ENCODE results near the gene CDC42SE2.
"Not testable (repeated sequence)": the region's sequence is repeated elsewhere in the genome, so short reads cannot be mapped to it uniquely, and the experiment has no call there.

Gene CDC42SE2

GRCh38 chr5:131321066-131321465 is 57.2 kb downstream of the CDC42SE2 start:
- no peak for DNase-seq (ENCODE audit: low read depth)

DNA sequence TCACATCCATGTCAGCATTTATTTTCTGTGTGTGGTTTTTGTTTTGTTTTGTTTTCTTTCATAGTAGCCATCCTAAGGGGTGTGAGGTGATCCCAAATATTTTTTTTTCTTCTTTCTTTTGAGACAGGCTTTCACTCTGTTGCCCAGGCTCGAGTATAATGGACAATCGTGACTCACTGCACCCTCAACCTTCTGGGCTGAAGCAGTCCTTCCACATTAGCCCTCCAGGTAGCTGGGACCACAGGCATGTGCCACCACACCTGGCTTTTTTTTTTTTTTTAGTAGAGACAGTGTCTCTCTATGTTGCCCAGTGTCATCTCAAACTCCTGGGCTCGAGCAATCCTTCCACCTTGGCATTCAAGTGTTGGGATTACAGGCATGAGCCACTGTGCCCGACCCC is 59.1 kb downstream of the CDC42SE2 start:
- no peak for DNase-seq (ENCODE audit: low read depth)

GRCh38 chr5:131323378-131323777 is 59.5 kb downstream of the CDC42SE2 start:
- no peak for DNase-seq (ENCODE audit: low read depth)

- no peak for DNase-seq (ENCODE audit: low read depth)
Observed at GRCh38 chr5:131324303-131324702, 60.5 kb downstream of the CDC42SE2 start.

GRCh38 chr5:131328536-131329285 is 64.9 kb downstream of the CDC42SE2 start:
- DNase-seq (ENCODE audit: low read depth), result no peak

GRCh38 chr5:131329286-131329560 is 65.4 kb downstream of the CDC42SE2 start:
- no peak for DNase-seq (ENCODE audit: low read depth)

DNA sequence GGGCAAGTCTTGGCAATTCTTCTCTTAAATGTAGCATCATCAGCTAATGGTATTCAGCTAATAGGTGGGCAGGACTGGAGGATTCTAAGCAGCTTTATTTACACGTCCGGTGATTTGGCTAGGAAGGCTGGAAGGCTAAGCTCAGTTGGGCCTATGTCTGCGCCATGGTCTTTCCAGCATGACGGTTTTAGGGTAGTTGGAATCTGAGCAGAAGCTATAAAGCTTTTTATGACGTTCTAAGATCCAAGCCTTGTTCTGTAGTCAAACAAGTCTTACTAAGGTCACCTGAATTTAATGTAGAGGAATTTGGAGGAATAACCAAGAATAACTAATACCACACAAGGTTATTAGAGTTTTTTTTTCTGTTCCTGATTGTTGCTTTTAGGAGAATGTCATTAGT is 66.2 kb downstream of the CDC42SE2 start:
- no peak for DNase-seq (ENCODE audit: low read depth)

GRCh38 chr5:131335756-131336155 is 71.9 kb downstream of the CDC42SE2 start:
- not testable (repeated sequence) for DNase-seq (ENCODE audit: low read depth)

GRCh38 chr5:131336801-131337200 is 72.9 kb downstream of the CDC42SE2 start:
- not testable (repeated sequence) for DNase-seq (ENCODE audit: low read depth)

DNA sequence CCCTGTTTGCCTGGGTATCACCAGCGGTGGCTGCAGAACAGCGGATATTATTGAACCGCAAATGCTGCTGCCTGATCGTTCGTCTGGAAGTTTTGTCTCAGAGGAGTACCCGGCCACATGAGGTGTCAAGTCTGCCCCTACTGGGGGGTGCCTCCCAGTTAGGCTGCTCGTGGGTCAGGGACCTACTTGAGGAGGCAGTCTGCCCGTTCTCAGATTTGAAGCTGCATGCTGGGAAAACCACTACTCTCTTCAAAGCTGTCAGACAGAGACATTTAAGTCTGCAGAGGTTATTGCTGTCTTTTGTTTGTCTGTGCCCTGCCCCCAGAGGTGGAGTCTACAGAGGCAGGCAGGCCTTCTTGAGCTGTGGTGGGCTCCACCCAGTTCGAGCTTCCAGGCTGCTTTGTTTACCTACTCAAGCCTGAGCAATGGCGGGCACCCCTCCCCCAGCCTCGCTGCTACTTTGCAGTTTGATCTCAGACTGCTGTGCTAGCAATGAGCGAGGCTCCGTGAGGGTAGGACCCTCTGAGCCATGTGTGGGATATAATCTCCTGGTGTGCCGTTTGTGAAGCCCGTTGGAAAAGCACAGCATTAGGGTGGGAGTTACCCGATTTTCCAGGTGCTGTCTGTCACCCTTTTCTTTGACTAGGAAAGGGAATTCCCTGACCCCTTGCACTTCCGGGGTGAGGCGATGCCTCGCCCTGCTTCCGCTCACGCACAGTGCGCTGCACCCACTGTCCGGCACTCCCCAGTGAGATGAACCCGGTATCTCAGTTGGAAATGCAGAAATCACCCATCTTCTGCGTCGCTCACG is 73.6 kb downstream of the CDC42SE2 start:
- not testable (repeated sequence) for DNase-seq (ENCODE audit: low read depth)

DNA sequence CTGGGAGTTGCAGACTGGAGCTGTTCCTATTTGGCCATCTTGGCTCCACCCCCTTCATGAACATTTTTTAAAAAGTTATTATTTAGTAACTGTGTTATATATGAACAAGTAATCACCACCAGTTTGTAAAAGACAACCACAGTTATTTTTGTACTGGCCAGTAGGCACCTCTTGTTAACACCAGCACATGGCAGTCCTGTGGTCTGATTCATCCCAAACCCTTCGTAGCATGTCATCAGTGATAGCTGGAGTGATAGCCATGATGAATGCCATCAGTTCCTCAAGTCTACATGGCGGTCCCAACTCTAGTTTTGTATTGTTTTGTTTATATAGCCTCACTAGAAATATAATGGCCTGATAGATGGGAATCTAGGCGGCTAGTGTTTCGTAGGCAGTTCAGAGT is 74.2 kb downstream of the CDC42SE2 start:
- no peak for DNase-seq (ENCODE audit: low read depth)

GRCh38 chr5:131344288-131344687 is 80.4 kb downstream of the CDC42SE2 start:
- DNase-seq (ENCODE audit: low read depth), result not testable (repeated sequence)

- not testable (repeated sequence) for DNase-seq (ENCODE audit: low read depth)
Observed at GRCh38 chr5:131346204-131346603, 82.4 kb downstream of the CDC42SE2 start.

GRCh38 chr5:131353991-131354390 is 90.1 kb downstream of the CDC42SE2 start:
- DNase-seq (ENCODE audit: low read depth), result no peak

DNA sequence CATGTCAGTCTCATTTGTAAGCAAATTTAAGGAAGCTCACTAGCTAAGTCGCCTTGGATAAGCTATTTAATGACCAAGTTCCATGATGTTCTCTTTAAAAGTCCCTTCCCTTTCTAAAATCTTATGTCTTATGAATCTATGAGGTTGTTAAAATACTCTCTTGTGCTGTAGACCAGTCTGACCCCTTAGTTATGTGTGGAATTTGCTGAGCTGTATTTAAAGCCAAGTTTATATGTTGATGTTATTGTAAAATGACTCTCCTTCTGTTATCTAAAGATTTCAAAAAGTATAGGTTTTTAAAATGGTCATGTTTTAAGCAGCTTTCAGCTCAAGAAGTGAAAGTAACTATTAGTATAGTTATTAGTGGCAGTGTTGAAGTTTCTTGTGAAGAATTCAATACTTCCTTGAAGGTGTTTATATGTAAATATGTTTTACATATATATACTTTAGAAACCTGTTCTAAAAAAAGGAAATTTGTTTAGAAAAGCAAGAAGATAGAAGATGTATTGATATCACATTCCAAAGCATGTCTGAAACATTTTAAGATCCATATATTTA is 92.2 kb downstream of the CDC42SE2 start:
- no peak for DNase-seq (ENCODE audit: low read depth)

GRCh38 chr5:131356619-131357018 is 92.8 kb downstream of the CDC42SE2 start:
- DNase-seq (ENCODE audit: low read depth), result no peak

DNA sequence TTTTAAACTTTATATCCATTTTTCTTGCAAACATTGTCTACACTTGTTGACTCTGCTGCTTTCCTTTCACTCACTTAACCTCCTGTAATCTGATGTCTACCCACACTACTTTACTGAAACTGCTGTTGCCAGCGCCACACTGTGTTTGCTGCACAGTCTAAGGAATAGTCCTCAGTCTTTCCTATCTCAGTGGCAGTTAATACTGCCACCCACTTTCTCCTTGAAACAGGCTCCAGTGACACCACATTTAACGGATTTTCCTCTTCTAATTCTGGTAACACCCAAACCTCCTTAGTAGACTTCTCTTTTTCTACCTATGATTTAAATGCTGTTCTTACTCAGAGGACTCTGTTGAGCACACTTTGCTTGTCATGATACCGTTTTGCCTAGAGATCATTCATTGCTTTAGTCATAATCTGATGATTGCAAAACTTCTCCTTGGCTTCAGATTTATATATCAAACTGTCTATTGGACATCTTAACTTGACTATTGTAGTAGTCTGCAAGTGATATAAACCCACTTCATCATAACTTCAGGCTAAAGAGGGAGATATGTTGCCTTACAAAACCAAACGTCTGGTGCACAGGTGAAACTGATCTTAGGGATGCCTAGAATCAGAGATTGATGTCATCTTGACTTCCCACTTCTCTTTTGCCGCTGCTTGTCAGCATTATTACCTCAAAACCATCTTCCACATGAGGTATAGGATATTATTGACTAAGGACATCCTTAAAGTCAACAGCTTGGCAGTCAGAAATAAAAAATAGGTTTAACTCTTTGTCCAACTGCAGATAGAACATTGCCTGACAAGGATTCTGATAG is 94.1 kb downstream of the CDC42SE2 start:
- DNase-seq (ENCODE audit: low read depth), result no peak

GRCh38 chr5:131361677-131362315 is 97.9 kb downstream of the CDC42SE2 start:
- DNase-seq (ENCODE audit: low read depth), result no peak

DNA sequence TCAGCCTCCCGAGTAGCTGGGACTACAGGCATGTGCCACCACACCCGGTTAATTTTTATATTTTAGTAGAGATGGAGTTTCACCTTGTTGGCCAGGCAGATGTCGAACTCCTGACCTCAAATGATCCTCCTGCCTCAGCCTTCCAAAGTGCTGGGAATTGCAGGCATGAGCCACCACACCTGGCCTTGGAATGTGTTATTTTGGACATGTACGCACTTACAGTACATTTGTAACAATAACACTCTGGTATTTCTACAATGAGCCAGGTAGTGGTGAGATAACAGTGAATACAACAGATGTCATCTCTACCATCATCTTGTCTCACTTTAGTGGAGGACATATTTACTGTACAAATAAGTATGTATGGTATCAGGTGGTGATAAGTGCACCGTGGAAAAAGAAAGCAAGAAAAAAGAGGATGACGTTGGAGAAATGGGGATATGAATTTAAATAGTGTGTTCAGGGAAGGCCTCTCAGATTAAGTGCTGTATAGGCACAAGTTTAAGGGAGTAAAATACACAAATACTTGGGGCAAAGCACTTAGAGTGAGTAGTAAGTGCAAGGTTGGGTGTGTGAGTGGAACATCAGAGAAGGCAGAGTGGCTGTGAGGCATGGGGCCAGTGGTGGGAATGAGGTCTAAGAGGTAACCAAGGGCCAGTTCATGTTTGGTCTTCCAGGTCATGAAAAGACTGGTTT is 100.1 kb downstream of the CDC42SE2 start:
- DNase-seq (ENCODE audit: low read depth), result no peak

GRCh38 chr5:131364507-131365050 is 100.7 kb downstream of the CDC42SE2 start:
- no peak for DNase-seq (ENCODE audit: low read depth)

GRCh38 chr5:131366428-131366827 is 102.6 kb downstream of the CDC42SE2 start:
- no peak for DNase-seq (ENCODE audit: low read depth)
